Breast epithelium (tissue), 3 donors: Measurements from ENCODE around the gene LDHA.

Experiments
- POLR2AphosphoS5 ChIP-seq, 3 donors: sonication (generic); formaldehyde crosslinking; IDR thresholded peaks; one replicate each; pipeline ENCODE4 v1.6.1; 2017; ENCODE audit warnings: antibody characterized with exemption in 3 of 3
- TF ChIP-seq, protein P1 (sequence below), 3 donors: fragments of 450-650 bp; IDR thresholded peaks; one replicate each; pipeline ENCODE4 v1.5.1; 2016 to 2017; ENCODE audit warnings: antibody characterized with exemption in 3 of 3, mild to moderate bottlenecking in 3 of 3, moderate library complexity in 3 of 3

DNA sequence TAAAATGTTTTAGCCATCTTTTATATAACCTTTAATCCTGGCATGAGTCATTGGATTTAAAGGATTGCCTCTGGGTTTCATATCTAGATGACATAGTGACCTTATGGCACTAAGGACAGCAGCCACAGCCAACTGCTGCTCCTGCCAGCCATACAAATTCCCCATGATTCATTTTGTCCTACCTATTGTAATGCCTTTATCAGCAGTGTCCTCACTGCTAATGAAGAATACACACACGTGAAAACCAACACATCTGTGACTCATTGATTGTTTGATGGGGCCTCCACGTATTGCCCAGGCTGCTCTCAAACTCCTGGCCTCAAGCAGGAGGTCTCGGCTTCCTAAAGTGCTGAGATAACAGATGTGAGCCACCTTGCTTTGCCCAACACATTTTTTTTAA is 63.1 kb downstream of the LDHA start:
- TF ChIP-seq, protein P1, sequence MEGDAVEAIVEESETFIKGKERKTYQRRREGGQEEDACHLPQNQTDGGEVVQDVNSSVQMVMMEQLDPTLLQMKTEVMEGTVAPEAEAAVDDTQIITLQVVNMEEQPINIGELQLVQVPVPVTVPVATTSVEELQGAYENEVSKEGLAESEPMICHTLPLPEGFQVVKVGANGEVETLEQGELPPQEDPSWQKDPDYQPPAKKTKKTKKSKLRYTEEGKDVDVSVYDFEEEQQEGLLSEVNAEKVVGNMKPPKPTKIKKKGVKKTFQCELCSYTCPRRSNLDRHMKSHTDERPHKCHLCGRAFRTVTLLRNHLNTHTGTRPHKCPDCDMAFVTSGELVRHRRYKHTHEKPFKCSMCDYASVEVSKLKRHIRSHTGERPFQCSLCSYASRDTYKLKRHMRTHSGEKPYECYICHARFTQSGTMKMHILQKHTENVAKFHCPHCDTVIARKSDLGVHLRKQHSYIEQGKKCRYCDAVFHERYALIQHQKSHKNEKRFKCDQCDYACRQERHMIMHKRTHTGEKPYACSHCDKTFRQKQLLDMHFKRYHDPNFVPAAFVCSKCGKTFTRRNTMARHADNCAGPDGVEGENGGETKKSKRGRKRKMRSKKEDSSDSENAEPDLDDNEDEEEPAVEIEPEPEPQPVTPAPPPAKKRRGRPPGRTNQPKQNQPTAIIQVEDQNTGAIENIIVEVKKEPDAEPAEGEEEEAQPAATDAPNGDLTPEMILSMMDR (IDR thresholded peaks at IDR 0.05) = no peak
- TF ChIP-seq POLR2AphosphoS5 (IDR thresholded peaks at IDR 0.05) = no peak
